HL-60 (cell line): ENCODE results near the gene SPTBN1.

Source experiments
- GABPA ChIP-seq: IDR thresholded peaks from 2 replicates; pipeline ENCODE4 v1.6.1; 2012; ENCODE audit warnings: low read depth
- POLR2AphosphoS5 ChIP-seq: IDR thresholded peaks from 2 replicates; pipeline ENCODE4 v1.6.1; 2012; ENCODE audit warnings: low read depth
- REST ChIP-seq: IDR thresholded peaks from 2 replicates; pipeline ENCODE4 v1.6.1; 2012; ENCODE audit warnings: low read depth; ENCODE audit not compliant: insufficient replicate concordance
- TF ChIP-seq, protein P1 (sequence below): IDR thresholded peaks from one replicate; pipeline ENCODE4 v1.5.1; 2011; ENCODE audit warnings: low read length, control low read depth, inconsistent platforms; ENCODE audit not compliant: insufficient read depth

- TF ChIP-seq, protein P1, sequence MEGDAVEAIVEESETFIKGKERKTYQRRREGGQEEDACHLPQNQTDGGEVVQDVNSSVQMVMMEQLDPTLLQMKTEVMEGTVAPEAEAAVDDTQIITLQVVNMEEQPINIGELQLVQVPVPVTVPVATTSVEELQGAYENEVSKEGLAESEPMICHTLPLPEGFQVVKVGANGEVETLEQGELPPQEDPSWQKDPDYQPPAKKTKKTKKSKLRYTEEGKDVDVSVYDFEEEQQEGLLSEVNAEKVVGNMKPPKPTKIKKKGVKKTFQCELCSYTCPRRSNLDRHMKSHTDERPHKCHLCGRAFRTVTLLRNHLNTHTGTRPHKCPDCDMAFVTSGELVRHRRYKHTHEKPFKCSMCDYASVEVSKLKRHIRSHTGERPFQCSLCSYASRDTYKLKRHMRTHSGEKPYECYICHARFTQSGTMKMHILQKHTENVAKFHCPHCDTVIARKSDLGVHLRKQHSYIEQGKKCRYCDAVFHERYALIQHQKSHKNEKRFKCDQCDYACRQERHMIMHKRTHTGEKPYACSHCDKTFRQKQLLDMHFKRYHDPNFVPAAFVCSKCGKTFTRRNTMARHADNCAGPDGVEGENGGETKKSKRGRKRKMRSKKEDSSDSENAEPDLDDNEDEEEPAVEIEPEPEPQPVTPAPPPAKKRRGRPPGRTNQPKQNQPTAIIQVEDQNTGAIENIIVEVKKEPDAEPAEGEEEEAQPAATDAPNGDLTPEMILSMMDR = no peak
- TF ChIP-seq GABPA (no peak), POLR2AphosphoS5 (no peak), REST (no peak)
Observed at GRCh38 chr2:54464341-54464740, 8.2 kb downstream of the SPTBN1 start.
